ENCODE data around the gene WDFY3. TPM values are rescaled to one million over a fixed set of nuclear protein-coding genes. Genes with fewer than 3 reads are reported as not detected.

The WDFY3 gene
- polyA plus RNA-seq, 1 of the 3 experiments (the other 2 are of a cell fraction): 13.8 TPM

DNA sequence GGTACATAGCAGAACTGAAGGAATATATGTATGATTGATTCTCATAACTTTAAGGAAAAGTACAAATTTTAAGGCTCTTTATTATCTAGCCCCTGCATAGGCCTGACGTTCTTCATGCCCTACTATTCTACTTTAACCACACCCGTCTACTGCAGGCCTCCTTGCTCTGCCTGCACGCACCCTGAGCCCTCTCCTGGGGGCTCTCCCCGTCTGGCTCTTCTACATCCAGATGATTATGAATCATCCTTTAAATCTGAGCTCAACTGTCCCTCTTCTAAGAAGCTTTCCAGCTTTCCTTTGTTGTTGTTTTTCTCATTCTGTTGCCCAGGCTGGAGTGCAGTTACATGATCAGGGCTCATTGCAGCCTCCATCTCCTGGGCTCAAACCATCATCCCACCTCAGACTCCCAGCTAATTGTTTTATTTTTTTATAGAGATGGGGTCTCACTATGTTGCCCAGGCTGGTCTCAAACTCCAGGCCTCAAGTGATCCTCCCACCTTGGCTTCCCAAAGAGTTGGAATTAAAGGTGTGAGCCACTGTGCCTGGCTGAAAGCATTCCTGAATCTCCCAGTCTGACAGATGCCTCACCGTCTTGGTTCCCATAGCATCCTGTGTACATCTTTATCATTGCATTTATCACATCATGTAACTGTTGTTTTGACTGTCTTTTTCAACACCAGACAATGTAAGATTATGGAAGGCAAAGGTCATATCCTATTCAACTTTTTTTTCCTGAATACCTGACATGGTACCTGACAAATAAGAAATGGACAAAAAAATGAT lies 89.2 kb downstream of the WDFY3 start:
- Histone ChIP-seq H3K27ac (ENCODE audit: low read depth in 2 of 2, low read length in 1 of 2) (peak overlapping the region in 1 of 2 experiments; percentile 63; a peak in 2 of 4 replicates), H3K4me3 (ENCODE audit: low read depth in 2 of 2, low read length in 1 of 2) (no peak overlapping the region), H3K27me3 (ENCODE audit: insufficient read depth) (no peaks in the 10 kb centered on the region), H3K79me2 (ENCODE audit: insufficient read depth) (peaks cover 40% of the 10 kb centered on the region), H2AFZ (ENCODE audit: low read depth) (no peak overlapping the region), H3K36me3 (replicated peaks in 1 of 2; ENCODE audit: control insufficient read depth in 1 of 2, insufficient read depth in 2 of 2, low read length in 1 of 2) (peaks cover 0 to 10% of the 10 kb centered on the region in 2 experiments), H3K9ac (no peak overlapping the region; the same call in 1 of the 2 replicates), H3K4me2 (peak overlapping the region; percentile 41; the same call in 1 of the 2 replicates), H4K20me1 (ENCODE audit: insufficient read depth) (no peaks in the 10 kb centered on the region), H3F3A (replicated peaks; ENCODE audit: insufficient read depth) (peaks cover 30% of the 10 kb centered on the region), H3K4me1 (ENCODE audit: control insufficient read depth in 1 of 2, insufficient read depth in 2 of 2, low read depth in 1 of 2, low read length in 1 of 2) (peaks cover 0 to 28% of the 10 kb centered on the region in 2 experiments; a peak in 2 of 4 replicates), H3K9me2 (no peaks in the 10 kb centered on the region), H3K9me3 (no peaks in the 10 kb centered on the region)
- WGBS (ENCODE audit: low lambda C conversion rate): 64% methylated on average over 5 of the region's 5 CpGs
- no peak for DNase-seq
- CTCF ChIA-PET: no interaction called here
- POLR2A ChIA-PET: no interaction called here
- TF ChIP-seq RFX5 (IDR thresholded peaks at IDR 0.05; ENCODE audit: low read length) (no peak), RAD21 (IDR thresholded peaks at IDR 0.05; ENCODE audit: low read length) (no peak), TCF12 (IDR thresholded peaks at IDR 0.05) (peak; percentile 28; the same call in 1 of the 2 replicates), TAF1 (IDR thresholded peaks at IDR 0.05; ENCODE audit: borderline replicate concordance, low read depth, low read length) (no peak)

DNA sequence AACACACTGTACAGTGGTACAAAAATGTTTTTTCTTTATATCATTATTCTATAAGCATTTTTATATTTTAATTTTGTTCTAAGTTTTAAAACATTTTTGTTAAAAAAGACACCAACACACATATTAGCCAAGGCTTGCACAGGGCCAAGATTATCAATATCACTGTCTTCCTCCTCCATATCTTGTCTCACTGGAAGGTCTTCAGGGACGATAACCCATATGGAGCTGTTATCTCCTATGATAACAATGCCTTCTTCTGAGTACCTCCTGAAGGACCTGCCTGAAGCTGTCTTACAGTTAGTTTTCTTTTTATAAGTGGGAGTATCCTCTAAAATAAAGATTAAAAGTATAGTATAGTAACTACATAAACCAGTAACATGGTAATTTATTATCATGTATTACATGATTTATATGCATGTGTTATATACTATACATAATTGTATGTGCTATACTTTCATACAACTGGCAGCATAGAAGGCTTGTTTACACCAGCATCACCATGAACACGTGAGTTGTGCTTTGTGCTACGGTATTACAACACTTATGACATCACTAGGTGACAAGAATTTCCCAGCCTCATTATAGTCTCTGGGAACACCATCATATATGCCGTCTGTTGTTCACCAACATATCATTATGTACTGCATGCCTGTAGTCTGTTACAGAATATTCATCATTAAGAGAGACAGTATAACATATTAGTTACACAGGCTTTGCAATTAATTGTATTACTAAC lies 90.7 kb downstream of the WDFY3 start:
- DNase-seq: no peak
- ChIA-PET POLR2A (no interaction called here), CTCF (no interaction called here)

More for the DNA sequence above, 90.7 kb downstream of the WDFY3 start:
- Histone ChIP-seq H3K9me3 (no peaks in the 10 kb centered on the region), H2AFZ (ENCODE audit: low read depth) (no peak overlapping the region), H3K27me3 (ENCODE audit: insufficient read depth) (no peaks in the 10 kb centered on the region), H3K4me1 (ENCODE audit: control insufficient read depth in 1 of 2, insufficient read depth in 2 of 2, low read depth in 1 of 2, low read length in 1 of 2) (peaks cover 0 to 28% of the 10 kb centered on the region in 2 experiments; a peak in 3 of 4 replicates), H3K79me2 (ENCODE audit: insufficient read depth) (peaks cover 47% of the 10 kb centered on the region), H3K27ac (ENCODE audit: low read depth in 2 of 2, low read length in 1 of 2) (no peak overlapping the region), H3K4me3 (ENCODE audit: low read depth in 2 of 2, low read length in 1 of 2) (no peak overlapping the region), H3F3A (replicated peaks; ENCODE audit: insufficient read depth) (peaks cover 38% of the 10 kb centered on the region), H3K9me2 (no peaks in the 10 kb centered on the region), H3K9ac (no peak overlapping the region), H3K4me2 (no peak overlapping the region), H3K36me3 (replicated peaks in 1 of 2; ENCODE audit: control insufficient read depth in 1 of 2, insufficient read depth in 2 of 2, low read length in 1 of 2) (peaks cover 0 to 10% of the 10 kb centered on the region in 2 experiments), H4K20me1 (ENCODE audit: insufficient read depth) (no peaks in the 10 kb centered on the region)
- no peak for TF ChIP-seq SMC3 (IDR thresholded peaks at IDR 0.05; ENCODE audit: low read depth, low read length)
- no peak for TF ChIP-seq RXRA (IDR thresholded peaks at IDR 0.05; ENCODE audit: borderline replicate concordance, low read depth)
- TF ChIP-seq GABPA (IDR thresholded peaks at IDR 0.05; ENCODE audit: low read depth): no peak
- no peak for TF ChIP-seq RCOR1 (IDR thresholded peaks at IDR 0.05; ENCODE audit: low read length)
- TF ChIP-seq MEF2A (IDR thresholded peaks at IDR 0.05; ENCODE audit: borderline replicate concordance, low read depth): no peak
- no peak for TF ChIP-seq POLR2AphosphoS5 (IDR thresholded peaks at IDR 0.05; ENCODE audit: low read depth, low read length)
- no peak for TF ChIP-seq ELF1 (IDR thresholded peaks at IDR 0.05)
- no peak for TF ChIP-seq TCF12 (IDR thresholded peaks at IDR 0.05)
- TF ChIP-seq, protein P1, sequence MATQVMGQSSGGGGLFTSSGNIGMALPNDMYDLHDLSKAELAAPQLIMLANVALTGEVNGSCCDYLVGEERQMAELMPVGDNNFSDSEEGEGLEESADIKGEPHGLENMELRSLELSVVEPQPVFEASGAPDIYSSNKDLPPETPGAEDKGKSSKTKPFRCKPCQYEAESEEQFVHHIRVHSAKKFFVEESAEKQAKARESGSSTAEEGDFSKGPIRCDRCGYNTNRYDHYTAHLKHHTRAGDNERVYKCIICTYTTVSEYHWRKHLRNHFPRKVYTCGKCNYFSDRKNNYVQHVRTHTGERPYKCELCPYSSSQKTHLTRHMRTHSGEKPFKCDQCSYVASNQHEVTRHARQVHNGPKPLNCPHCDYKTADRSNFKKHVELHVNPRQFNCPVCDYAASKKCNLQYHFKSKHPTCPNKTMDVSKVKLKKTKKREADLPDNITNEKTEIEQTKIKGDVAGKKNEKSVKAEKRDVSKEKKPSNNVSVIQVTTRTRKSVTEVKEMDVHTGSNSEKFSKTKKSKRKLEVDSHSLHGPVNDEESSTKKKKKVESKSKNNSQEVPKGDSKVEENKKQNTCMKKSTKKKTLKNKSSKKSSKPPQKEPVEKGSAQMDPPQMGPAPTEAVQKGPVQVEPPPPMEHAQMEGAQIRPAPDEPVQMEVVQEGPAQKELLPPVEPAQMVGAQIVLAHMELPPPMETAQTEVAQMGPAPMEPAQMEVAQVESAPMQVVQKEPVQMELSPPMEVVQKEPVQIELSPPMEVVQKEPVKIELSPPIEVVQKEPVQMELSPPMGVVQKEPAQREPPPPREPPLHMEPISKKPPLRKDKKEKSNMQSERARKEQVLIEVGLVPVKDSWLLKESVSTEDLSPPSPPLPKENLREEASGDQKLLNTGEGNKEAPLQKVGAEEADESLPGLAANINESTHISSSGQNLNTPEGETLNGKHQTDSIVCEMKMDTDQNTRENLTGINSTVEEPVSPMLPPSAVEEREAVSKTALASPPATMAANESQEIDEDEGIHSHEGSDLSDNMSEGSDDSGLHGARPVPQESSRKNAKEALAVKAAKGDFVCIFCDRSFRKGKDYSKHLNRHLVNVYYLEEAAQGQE (IDR thresholded peaks at IDR 0.05; ENCODE audit: low read depth, low read length): no peak
- TF ChIP-seq, protein P2, sequence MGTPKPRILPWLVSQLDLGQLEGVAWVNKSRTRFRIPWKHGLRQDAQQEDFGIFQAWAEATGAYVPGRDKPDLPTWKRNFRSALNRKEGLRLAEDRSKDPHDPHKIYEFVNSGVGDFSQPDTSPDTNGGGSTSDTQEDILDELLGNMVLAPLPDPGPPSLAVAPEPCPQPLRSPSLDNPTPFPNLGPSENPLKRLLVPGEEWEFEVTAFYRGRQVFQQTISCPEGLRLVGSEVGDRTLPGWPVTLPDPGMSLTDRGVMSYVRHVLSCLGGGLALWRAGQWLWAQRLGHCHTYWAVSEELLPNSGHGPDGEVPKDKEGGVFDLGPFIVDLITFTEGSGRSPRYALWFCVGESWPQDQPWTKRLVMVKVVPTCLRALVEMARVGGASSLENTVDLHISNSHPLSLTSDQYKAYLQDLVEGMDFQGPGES (IDR thresholded peaks at IDR 0.05; ENCODE audit: low read depth, low read length): no peak
- TF ChIP-seq YY1 (IDR thresholded peaks at IDR 0.05; ENCODE audit: low read depth): no peak
- TF ChIP-seq, protein P3, sequence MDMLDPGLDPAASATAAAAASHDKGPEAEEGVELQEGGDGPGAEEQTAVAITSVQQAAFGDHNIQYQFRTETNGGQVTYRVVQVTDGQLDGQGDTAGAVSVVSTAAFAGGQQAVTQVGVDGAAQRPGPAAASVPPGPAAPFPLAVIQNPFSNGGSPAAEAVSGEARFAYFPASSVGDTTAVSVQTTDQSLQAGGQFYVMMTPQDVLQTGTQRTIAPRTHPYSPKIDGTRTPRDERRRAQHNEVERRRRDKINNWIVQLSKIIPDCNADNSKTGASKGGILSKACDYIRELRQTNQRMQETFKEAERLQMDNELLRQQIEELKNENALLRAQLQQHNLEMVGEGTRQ (IDR thresholded peaks at IDR 0.05; ENCODE audit: borderline replicate concordance, low read depth, low read length): no peak
- TF ChIP-seq, protein P4, sequence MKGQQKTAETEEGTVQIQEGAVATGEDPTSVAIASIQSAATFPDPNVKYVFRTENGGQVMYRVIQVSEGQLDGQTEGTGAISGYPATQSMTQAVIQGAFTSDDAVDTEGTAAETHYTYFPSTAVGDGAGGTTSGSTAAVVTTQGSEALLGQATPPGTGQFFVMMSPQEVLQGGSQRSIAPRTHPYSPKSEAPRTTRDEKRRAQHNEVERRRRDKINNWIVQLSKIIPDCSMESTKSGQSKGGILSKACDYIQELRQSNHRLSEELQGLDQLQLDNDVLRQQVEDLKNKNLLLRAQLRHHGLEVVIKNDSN (IDR thresholded peaks at IDR 0.05; ENCODE audit: borderline replicate concordance, low read depth): no peak
- TF ChIP-seq JUND (IDR thresholded peaks at IDR 0.05): no peak
- TF ChIP-seq TEAD4 (IDR thresholded peaks at IDR 0.05; ENCODE audit: borderline replicate concordance, insufficient read depth): no peak
- TF ChIP-seq NFIC (IDR thresholded peaks at IDR 0.05; ENCODE audit: borderline replicate concordance): no peak
- 95% methylated on average over 4 of the region's 4 CpGs for WGBS (ENCODE audit: low lambda C conversion rate)

Data from SK-N-SH (cell line).